H9 (cell line): ENCODE measurements around the gene SIL1. TPM values are rescaled to one million over a fixed set of nuclear protein-coding genes. Genes with fewer than 3 reads are reported as not detected.

Experiments
- DNase-seq: peaks from one replicate; pipeline ENCODE4 v3.0.0-alpha.2; 2017
- H2AFZ ChIP-seq: one replicate; pipeline ENCODE4 v1.6.1; 2013; ENCODE audit warnings: mild to moderate bottlenecking, low read length, control low read depth, moderate library complexity
- H2AK5ac ChIP-seq: 2 replicates; pipeline ENCODE4 v1.6.1; 2013; ENCODE audit warnings: low read length, control low read depth, mixed read lengths; ENCODE audit not compliant: insufficient read length
- H2BK120ac ChIP-seq: one replicate; pipeline ENCODE4 v1.6.1; 2013; ENCODE audit warnings: low read depth, mild to moderate bottlenecking, low read length, control low read depth, inconsistent platforms; ENCODE audit not compliant: poor library complexity, severe bottlenecking
- H2BK12ac ChIP-seq: 2 replicates; pipeline ENCODE4 v1.6.1; 2013; ENCODE audit warnings: low read length, control low read depth, mixed read lengths, low read depth; ENCODE audit not compliant: insufficient read length
- H2BK15ac ChIP-seq: 2 replicates; pipeline ENCODE4 v1.6.1; 2013; ENCODE audit warnings: low read depth, low read length, control low read depth
- H2BK20ac ChIP-seq: one replicate; pipeline ENCODE4 v1.6.1; 2013; ENCODE audit warnings: low read depth, mild to moderate bottlenecking, low read length, control low read depth, inconsistent platforms; ENCODE audit not compliant: poor library complexity, severe bottlenecking
- H2BK5ac ChIP-seq: 2 replicates; pipeline ENCODE4 v1.6.1; 2013; ENCODE audit warnings: low read length, control low read depth, mixed read lengths; ENCODE audit not compliant: insufficient read length
- H3K14ac ChIP-seq: 2 replicates; pipeline ENCODE4 v1.6.1; 2013; ENCODE audit warnings: low read length, control low read depth; ENCODE audit not compliant: insufficient read depth
- H3K18ac ChIP-seq: 2 replicates; pipeline ENCODE4 v1.6.1; 2013; ENCODE audit warnings: low read depth, mild to moderate bottlenecking, mixed read lengths, low read length, control low read depth; ENCODE audit not compliant: insufficient read length
- H3K23ac ChIP-seq: 2 replicates; pipeline ENCODE4 v1.6.1; 2013; ENCODE audit warnings: low read length, control low read depth, mixed read lengths, low read depth; ENCODE audit not compliant: insufficient read length
- H3K23me2 ChIP-seq: 2 replicates; pipeline ENCODE4 v1.6.1; 2013; ENCODE audit warnings: low read depth, mild to moderate bottlenecking, mixed read lengths, low read length, control low read depth; ENCODE audit not compliant: insufficient read length, poor library complexity, severe bottlenecking
- H3K27ac ChIP-seq: 2 replicates; pipeline ENCODE4 v1.5.1; 2013; ENCODE audit warnings: low read length, control low read depth, mixed read lengths, low read depth; ENCODE audit not compliant: insufficient read length
- H3K27me3 ChIP-seq: 2 replicates; pipeline ENCODE4 v1.6.1; 2013; ENCODE audit warnings: low read length, control low read depth, inconsistent platforms; ENCODE audit not compliant: insufficient read depth
- H3K4ac ChIP-seq: 2 replicates; pipeline ENCODE4 v1.6.1; 2013; ENCODE audit warnings: low read depth, mild to moderate bottlenecking, control low read depth, inconsistent platforms, low read length, moderate library complexity
- H3K4me1 ChIP-seq: 2 replicates; pipeline ENCODE4 v1.6.1; 2013; ENCODE audit warnings: low read length, control low read depth, inconsistent platforms; ENCODE audit not compliant: insufficient read depth
- H3K4me2 ChIP-seq: 2 replicates; pipeline ENCODE4 v1.6.1; 2013; ENCODE audit warnings: low read length, control low read depth, mixed read lengths; ENCODE audit not compliant: insufficient read length, insufficient read depth
- H3K56ac ChIP-seq: 2 replicates; pipeline ENCODE4 v1.6.1; 2013; ENCODE audit warnings: low read depth, mild to moderate bottlenecking, mixed read lengths, low read length, control low read depth; ENCODE audit not compliant: insufficient read length
- H3K79me1 ChIP-seq: 2 replicates; pipeline ENCODE4 v1.6.1; 2013; ENCODE audit warnings: low read depth, mild to moderate bottlenecking, moderate library complexity, low read length, control low read depth, inconsistent platforms; ENCODE audit not compliant: insufficient read depth, poor library complexity, severe bottlenecking
- H3K79me2 ChIP-seq: 2 replicates; pipeline ENCODE4 v1.6.1; 2013; ENCODE audit warnings: low read length, control low read depth, inconsistent platforms; ENCODE audit not compliant: insufficient read depth
- H3K9ac ChIP-seq: 2 replicates; pipeline ENCODE4 v1.6.1; 2013; ENCODE audit warnings: low read length, control low read depth, mixed read lengths; ENCODE audit not compliant: insufficient read length; ENCODE audit errors: extremely low read depth
- H3K9me3 ChIP-seq: one replicate; pipeline ENCODE4 v1.6.1; 2013; ENCODE audit warnings: low read depth, low read length, inconsistent platforms; ENCODE audit not compliant: control insufficient read depth
- H3T11ph ChIP-seq: one replicate; pipeline ENCODE4 v1.6.1; 2013; ENCODE audit warnings: mild to moderate bottlenecking, low read length, control low read depth, inconsistent platforms
- H4K20me1 ChIP-seq: one replicate; pipeline ENCODE4 v1.6.1; 2013; ENCODE audit not compliant: control insufficient read depth, insufficient read length, insufficient read depth
- H4K5ac ChIP-seq: 2 replicates; pipeline ENCODE4 v1.6.1; 2013; ENCODE audit warnings: low read depth, mild to moderate bottlenecking, mixed read lengths, low read length, control low read depth; ENCODE audit not compliant: insufficient read length
- H4K8ac ChIP-seq: replicated peaks from 2 replicates; pipeline ENCODE4 v1.6.1; 2013; ENCODE audit warnings: low read length, control low read depth, mixed read lengths, low read depth; ENCODE audit not compliant: insufficient read length
- H4K91ac ChIP-seq: 2 replicates; pipeline ENCODE4 v1.6.1; 2013; ENCODE audit warnings: low read depth, mild to moderate bottlenecking, moderate library complexity, mixed read lengths, low read length, control low read depth; ENCODE audit not compliant: insufficient read length
- H3K27ac Mint-ChIP-seq, 3 experiments: 2 replicates in 2 of 3; 3 replicates in 1 of 3; pipeline ENCODE4 v1.8.0; 2020 to 2021; ENCODE audit warnings: mixed read lengths in 3 of 3, mild to moderate bottlenecking in 1 of 3, moderate library complexity in 1 of 3
- H3K27me3 Mint-ChIP-seq: 2 replicates; pipeline ENCODE4 v1.8.0; 2021; ENCODE audit warnings: low read depth, mild to moderate bottlenecking, moderate library complexity, mixed read lengths
- H3K36me3 Mint-ChIP-seq, 3 experiments: 2 replicates in 2 of 3; 3 replicates in 1 of 3; pipeline ENCODE4 v1.8.0; 2020 to 2021; ENCODE audit warnings: low read depth in 3 of 3, mixed read lengths in 3 of 3; ENCODE audit not compliant: insufficient read depth in 1 of 3
- H3K4me1 Mint-ChIP-seq, 2 experiments: 2 replicates each; pipeline ENCODE4 v1.8.0; 2020; ENCODE audit warnings: mixed read lengths in 2 of 2
- H3K4me3 Mint-ChIP-seq, 2 experiments: 2 replicates in 1 of 2; 3 replicates in 1 of 2; pipeline ENCODE4 v1.8.0; 2020 to 2021; ENCODE audit warnings: mild to moderate bottlenecking in 2 of 2, mixed read lengths in 2 of 2, moderate library complexity in 1 of 2
- H3K9me3 Mint-ChIP-seq, 2 experiments: 2 replicates in 1 of 2; 3 replicates in 1 of 2; pipeline ENCODE4 v1.8.0; 2020; ENCODE audit warnings: mild to moderate bottlenecking in 2 of 2, mixed read lengths in 2 of 2, moderate library complexity in 1 of 2
- WGBS: extraction: QIAGEN DNeasy Blood & Tissue Kit; methylation state at CpG from one replicate; pipeline ENCODE4 v1.1.7; 2013; ENCODE audit warnings: missing lambda C conversion rate, low lambda C conversion rate, mixed read lengths; ENCODE audit not compliant: insufficient read length; ENCODE audit errors: extremely low coverage; 5-methylcytosine and 5-hydroxymethylcytosine counted together
- total RNA-seq: library from RNA; stranded (reverse); gene quantifications from 2 replicates; pipeline ENCODE4 v1.2.1, GENCODE V29; 2021
- TF ChIP-seq, protein P1 (sequence below): fragments of 200-600 bp; sonication (generic); conservative IDR thresholded peaks from 3 replicates; pipeline ENCODE4 v1.8.0; 2021; ENCODE audit warnings: antibody characterized with exemption, mild to moderate bottlenecking

Gene SIL1
- total RNA-seq, 1 experiment from 2014 or later = 10.6 TPM

- Histone ChIP-seq H3K4me1 (no peaks in the 10 kb centered on the region; the same call in 1 of the 2 replicates), H3K9ac (no peak overlapping the region), H4K8ac (no peak overlapping the region), H2BK12ac (no peak overlapping the region), H3K79me1 (no peaks in the 10 kb centered on the region), H3K56ac (no peak overlapping the region), H2BK15ac (no peak overlapping the region), H2BK120ac (no peak overlapping the region), H3K4ac (no peak overlapping the region), H4K91ac (no peak overlapping the region), H3K18ac (no peak overlapping the region), H2BK5ac (no peak overlapping the region), H3K14ac (no peak overlapping the region), H2BK20ac (no peak overlapping the region), H2AFZ (no peak overlapping the region), H4K5ac (no peak overlapping the region), H3K23ac (no peak overlapping the region), H3K27ac (no peak overlapping the region), H3K79me2 (no peaks in the 10 kb centered on the region; the same call in 1 of the 2 replicates), H3T11ph (no peak overlapping the region), H4K20me1 (no peaks in the 10 kb centered on the region), H3K23me2 (no peaks in the 10 kb centered on the region), H3K9me3 (no peaks in the 10 kb centered on the region), H3K27me3 (no peaks in the 10 kb centered on the region), H3K4me2 (no peak overlapping the region), H2AK5ac (no peak overlapping the region)
- H3K4me3 Mint-ChIP-seq = no peak overlapping the region
- WGBS = no CpG with 5 or more reads among the region's 10 CpGs
- peaks cover 42 to 47% of the 10 kb centered on the region in 2 experiments for H3K4me1 Mint-ChIP-seq
- peak; percentile 22 for DNase-seq
- H3K27me3 Mint-ChIP-seq = no peaks in the 10 kb centered on the region
- H3K36me3 Mint-ChIP-seq = no peaks in the 10 kb centered on the region
- TF ChIP-seq, protein P1, sequence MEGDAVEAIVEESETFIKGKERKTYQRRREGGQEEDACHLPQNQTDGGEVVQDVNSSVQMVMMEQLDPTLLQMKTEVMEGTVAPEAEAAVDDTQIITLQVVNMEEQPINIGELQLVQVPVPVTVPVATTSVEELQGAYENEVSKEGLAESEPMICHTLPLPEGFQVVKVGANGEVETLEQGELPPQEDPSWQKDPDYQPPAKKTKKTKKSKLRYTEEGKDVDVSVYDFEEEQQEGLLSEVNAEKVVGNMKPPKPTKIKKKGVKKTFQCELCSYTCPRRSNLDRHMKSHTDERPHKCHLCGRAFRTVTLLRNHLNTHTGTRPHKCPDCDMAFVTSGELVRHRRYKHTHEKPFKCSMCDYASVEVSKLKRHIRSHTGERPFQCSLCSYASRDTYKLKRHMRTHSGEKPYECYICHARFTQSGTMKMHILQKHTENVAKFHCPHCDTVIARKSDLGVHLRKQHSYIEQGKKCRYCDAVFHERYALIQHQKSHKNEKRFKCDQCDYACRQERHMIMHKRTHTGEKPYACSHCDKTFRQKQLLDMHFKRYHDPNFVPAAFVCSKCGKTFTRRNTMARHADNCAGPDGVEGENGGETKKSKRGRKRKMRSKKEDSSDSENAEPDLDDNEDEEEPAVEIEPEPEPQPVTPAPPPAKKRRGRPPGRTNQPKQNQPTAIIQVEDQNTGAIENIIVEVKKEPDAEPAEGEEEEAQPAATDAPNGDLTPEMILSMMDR = no peak
- H3K27ac Mint-ChIP-seq = peak overlapping the region in 1 of 3 experiments; percentile 11; a peak in 1 of 7 replicates
- H3K9me3 Mint-ChIP-seq = no peaks in the 10 kb centered on the region
These were observed 93.4 kb downstream of the SIL1 start for GRCh38 chr5:139104577-139105276.
